HT1080 (cell line): ENCODE measurements around the gene MYO10. TPM values are rescaled to one million over a fixed set of nuclear protein-coding genes. Genes with fewer than 3 reads are reported as not detected.
"Not testable (repeated sequence)": the region's sequence is repeated elsewhere in the genome, so short reads cannot be mapped to it uniquely, and the experiment has no call there.

Experiments
- DNase-seq: peaks from one replicate; pipeline ENCODE4 v3.0.0-alpha.2; 2015; ENCODE audit warnings: low read depth
- polyA plus RNA-seq, 2 experiments: library from polyadenylated mRNA; depleted of rRNA; stranded (reverse); fragments of >200 nt; gene quantifications; 2 replicates each; pipeline ENCODE4 v1.2.3, GENCODE V29; 2015
- total RNA-seq: library from RNA; depleted of rRNA; stranded (reverse); fragments of >200 nt; shearing (Covaris generic); gene quantifications from 2 replicates; pipeline ENCODE4 v1.2.3, GENCODE V29; 2014; rRNA removed

The MYO10 gene
- total RNA-seq: 54.6 and 61.2 TPM in 2 replicates
- polyA plus RNA-seq (2015; cell fraction: cytosol; rRNA removed): 30.3 and 35.9 TPM in 2 replicates
- polyA plus RNA-seq (2015; cell fraction: nucleus; rRNA removed): 53.0 and 56.3 TPM in 2 replicates

GRCh38 chr5:16936150-16936988 lies at the start of gene MYO10:
Gene MYO10, minus strand, starts transcription at chr5:16936288. Its CDS starts 480 bp downstream, at chr5:16935808.
- peak; percentile 78 for DNase-seq

- not testable (repeated sequence) for DNase-seq
Measured at GRCh38 chr5:16985304-16985703, 49.2 kb upstream of the MYO10 start.

GRCh38 chr5:16983972-16984371 lies 47.9 kb upstream of the MYO10 start:
- DNase-seq: no peak

GRCh38 chr5:16983022-16983639 lies 47.0 kb upstream of the MYO10 start:
- DNase-seq: no peak

- no peak for DNase-seq
Measured at GRCh38 chr5:16981700-16982099, 45.6 kb upstream of the MYO10 start.

- DNase-seq: no peak
Measured at GRCh38 chr5:16980983-16981382, 44.9 kb upstream of the MYO10 start.

- DNase-seq: no peak
Measured at GRCh38 chr5:16978296-16978695, 42.2 kb upstream of the MYO10 start.

GRCh38 chr5:16976625-16977008 lies 40.5 kb upstream of the MYO10 start:
- DNase-seq: no peak

GRCh38 chr5:16975950-16976624 lies 40.0 kb upstream of the MYO10 start:
- no peak for DNase-seq

GRCh38 chr5:16974981-16975380 lies 38.9 kb upstream of the MYO10 start:
- no peak for DNase-seq

GRCh38 chr5:16970826-16971225 lies 34.7 kb upstream of the MYO10 start:
- peak; percentile 53 for DNase-seq

GRCh38 chr5:16970260-16970659 lies 34.2 kb upstream of the MYO10 start:
- DNase-seq: no peak

GRCh38 chr5:16965581-16965980 lies 29.5 kb upstream of the MYO10 start:
- no peak for DNase-seq

GRCh38 chr5:16963821-16964220 lies 27.7 kb upstream of the MYO10 start:
- no peak for DNase-seq

- no peak for DNase-seq
Measured at GRCh38 chr5:16961131-16961530, 25.0 kb upstream of the MYO10 start.

GRCh38 chr5:16957304-16958196 lies 21.5 kb upstream of the MYO10 start:
- DNase-seq: peak; percentile 100

- no peak for DNase-seq
Measured at GRCh38 chr5:16953729-16954128, 17.6 kb upstream of the MYO10 start.

- no peak for DNase-seq
Measured at GRCh38 chr5:16952968-16953671, 17.0 kb upstream of the MYO10 start.

- no peak for DNase-seq
Measured at GRCh38 chr5:16946725-16947124, 10.6 kb upstream of the MYO10 start.

GRCh38 chr5:16944816-16945562 lies 8.9 kb upstream of the MYO10 start:
- DNase-seq: no peak
